ENCODE measurements around the gene PHRF1.
A peak's percentile ranks its signal among the peaks of the same experiment; 100 is the strongest.

The PHRF1 gene

DNA sequence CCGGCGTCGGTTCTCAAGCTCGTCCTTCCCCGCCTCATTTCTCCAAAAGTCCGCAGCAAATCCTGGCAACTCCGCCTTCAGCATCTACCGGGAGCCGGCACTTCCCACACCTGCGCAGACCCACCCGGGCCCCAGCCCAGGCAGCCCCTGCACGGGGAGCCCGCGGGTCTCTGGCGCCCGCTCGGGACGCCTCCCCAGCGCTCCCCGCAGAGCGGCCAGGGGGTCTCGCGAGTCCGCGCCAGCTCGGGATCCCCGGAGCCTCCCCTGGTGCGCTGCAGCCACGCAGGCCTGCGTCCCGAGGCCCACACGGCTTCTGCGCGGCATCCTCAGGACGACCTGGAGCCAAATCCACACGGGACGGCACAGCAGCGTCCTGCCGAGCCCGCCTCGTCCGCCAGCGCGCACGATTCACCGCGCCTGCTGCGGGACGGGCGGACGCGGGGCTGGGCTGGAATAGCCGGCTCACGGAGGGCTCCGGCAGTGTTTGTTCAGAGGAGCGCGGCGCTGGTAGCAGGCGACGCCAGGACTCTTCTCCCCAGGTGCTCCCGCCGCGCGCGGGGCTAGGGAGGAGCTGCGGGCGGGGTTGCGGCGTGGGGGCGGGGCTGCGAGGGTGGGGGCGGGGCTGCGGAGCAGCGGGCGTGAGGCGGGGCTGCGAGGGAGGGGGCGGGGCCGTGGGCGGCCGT is 816 bp upstream of the PHRF1 start:
- Histone ChIP-seq H3K36me3 (ENCODE audit: control insufficient read depth, insufficient read depth, low read length) (no peaks in the 10 kb centered on the region), H3K4ac (ENCODE audit: low read depth, low read length) (no peak overlapping the region), H4K5ac (ENCODE audit: low read length) (no peak overlapping the region), H3K79me2 (ENCODE audit: control insufficient read depth, insufficient read depth, low read length) (peaks cover 37% of the 10 kb centered on the region), H3K9ac (ENCODE audit: low read length) (peak overlapping the region; percentile 77), H3K4me1 (ENCODE audit: control insufficient read depth, low read depth, low read length) (peaks cover 3% of the 10 kb centered on the region), H3K23ac (ENCODE audit: low read length) (peak overlapping the region; percentile 72), H2AK5ac (ENCODE audit: low read length) (no peak overlapping the region), H4K8ac (ENCODE audit: low read depth, low read length) (no peak overlapping the region), H3K4me2 (ENCODE audit: low read length) (peak overlapping the region; percentile 75), H3K27ac (ENCODE audit: low read depth, low read length) (peak overlapping the region; percentile 42), H3K79me1 (ENCODE audit: low read length) (peaks cover 8% of the 10 kb centered on the region), H3K18ac (ENCODE audit: low read length) (peak overlapping the region; percentile 29), H3K4me3 (ENCODE audit: low read length) (peak overlapping the region; percentile 28), H2BK5ac (ENCODE audit: low read length) (no peak overlapping the region), H3K27me3 (ENCODE audit: insufficient read depth, low read length, poor library complexity) (peaks cover 7% of the 10 kb centered on the region), H2BK15ac (replicated peaks; ENCODE audit: low read depth) (no peak overlapping the region), H3K56ac (ENCODE audit: low read length) (peak overlapping the region; percentile 91), H2BK120ac (ENCODE audit: low read depth, low read length) (no peak overlapping the region)
- WGBS (ENCODE audit: extremely low coverage, insufficient coverage, low lambda C conversion rate) = no CpG with 5 or more reads among the region's 81 CpGs
- peak; percentile 69 for DNase-seq

DNA sequence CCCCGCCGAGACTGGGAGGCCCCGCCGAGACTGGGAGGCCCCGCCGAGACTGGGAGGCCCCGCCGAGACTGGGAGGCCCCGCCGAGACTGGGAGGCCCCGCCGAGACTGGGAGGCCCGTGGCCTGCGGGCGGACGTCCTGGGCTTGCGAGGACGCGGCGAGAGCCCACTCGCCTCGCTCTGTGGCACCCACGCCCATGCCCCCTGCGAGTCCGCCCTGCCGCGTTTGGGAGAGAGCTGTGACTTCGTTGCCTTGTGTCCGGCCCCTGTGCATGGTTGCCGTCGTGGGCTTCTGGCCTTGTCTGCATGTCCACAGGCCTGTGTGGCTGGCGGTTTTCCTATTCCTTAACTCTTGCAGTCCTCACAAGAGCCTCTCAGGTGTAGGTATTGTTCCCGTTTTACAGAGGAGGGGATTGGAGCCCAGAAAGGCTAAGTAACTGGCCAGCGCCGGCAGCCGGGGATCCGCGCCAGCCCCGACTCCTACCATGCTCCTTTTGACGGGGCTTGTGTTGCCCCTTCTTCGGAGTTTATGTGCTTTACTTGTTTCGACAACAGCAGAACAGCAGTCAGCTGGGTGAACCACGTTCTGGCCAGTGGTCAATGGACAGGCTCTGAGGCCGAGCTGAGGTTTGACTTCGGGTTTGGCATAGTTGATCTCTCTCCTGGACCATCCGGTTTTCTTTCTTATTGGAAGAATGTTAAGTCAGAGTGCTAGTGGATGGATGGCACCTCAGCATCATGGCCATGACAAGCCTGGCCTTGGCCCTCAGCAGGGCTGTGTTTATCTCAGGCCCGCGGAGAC is 741 bp downstream of the PHRF1 start:
- Histone ChIP-seq H3K18ac (ENCODE audit: low read length) (no peak overlapping the region), H2BK5ac (ENCODE audit: low read length) (no peak overlapping the region), H3K23ac (ENCODE audit: low read length) (no peak overlapping the region), H3K4ac (ENCODE audit: low read depth, low read length) (no peak overlapping the region), H3K36me3 (ENCODE audit: control insufficient read depth, insufficient read depth, low read length) (peaks cover 3% of the 10 kb centered on the region), H4K8ac (ENCODE audit: low read depth, low read length) (no peak overlapping the region), H3K27ac (ENCODE audit: low read depth, low read length) (no peak overlapping the region), H3K79me1 (ENCODE audit: low read length) (peaks cover 17% of the 10 kb centered on the region), H3K27me3 (ENCODE audit: insufficient read depth, low read length, poor library complexity) (peaks cover 7% of the 10 kb centered on the region), H2AK5ac (ENCODE audit: low read length) (no peak overlapping the region), H3K4me1 (ENCODE audit: control insufficient read depth, low read depth, low read length) (peaks cover 3% of the 10 kb centered on the region), H3K79me2 (ENCODE audit: control insufficient read depth, insufficient read depth, low read length) (peaks cover 49% of the 10 kb centered on the region), H3K9ac (ENCODE audit: low read length) (peak overlapping the region; percentile 95), H2BK120ac (ENCODE audit: low read depth, low read length) (no peak overlapping the region), H3K4me2 (ENCODE audit: low read length) (peak overlapping the region; percentile 88), H3K56ac (ENCODE audit: low read length) (peak overlapping the region; percentile 95), H2BK15ac (replicated peaks; ENCODE audit: low read depth) (no peak overlapping the region), H3K4me3 (ENCODE audit: low read length) (peak overlapping the region; percentile 87), H4K5ac (ENCODE audit: low read length) (no peak overlapping the region)
- no CpG with 5 or more reads among the region's 48 CpGs for WGBS (ENCODE audit: extremely low coverage, insufficient coverage, low lambda C conversion rate)
- DNase-seq = no peak

DNA sequence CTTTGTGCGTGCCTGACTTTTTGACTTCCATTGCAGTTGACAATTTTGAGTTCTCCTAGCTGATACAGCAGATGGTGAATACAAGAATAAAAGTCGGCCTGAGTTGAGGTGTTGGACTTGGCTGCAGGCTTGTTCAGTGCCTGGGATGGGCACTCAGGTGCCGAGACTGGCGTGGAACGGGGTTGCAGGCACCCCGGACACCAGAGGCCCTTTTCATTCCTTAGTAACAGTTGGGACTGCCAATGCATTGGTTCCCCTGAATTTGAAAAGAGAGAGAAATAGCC is 1.3 kb downstream of the PHRF1 start:
- H2BK15ac ChIP-seq (replicated peaks; ENCODE audit: low read depth) = no peak overlapping the region
- H4K8ac ChIP-seq (ENCODE audit: low read depth, low read length) = no peak overlapping the region
- no peak overlapping the region for H2BK5ac ChIP-seq (ENCODE audit: low read length)
- H4K5ac ChIP-seq (ENCODE audit: low read length) = no peak overlapping the region
- no peak overlapping the region for H2AK5ac ChIP-seq (ENCODE audit: low read length)
- peaks cover 3% of the 10 kb centered on the region for H3K36me3 ChIP-seq (ENCODE audit: control insufficient read depth, insufficient read depth, low read length)
- no CpG with 5 or more reads among the region's 6 CpGs for WGBS (ENCODE audit: extremely low coverage, insufficient coverage, low lambda C conversion rate)
- H3K23ac ChIP-seq (ENCODE audit: low read length) = no peak overlapping the region
- peaks cover 3% of the 10 kb centered on the region for H3K4me1 ChIP-seq (ENCODE audit: control insufficient read depth, low read depth, low read length)
- no peak for DNase-seq
- peak overlapping the region; percentile 95 for H3K56ac ChIP-seq (ENCODE audit: low read length)
- no peak overlapping the region for H3K4ac ChIP-seq (ENCODE audit: low read depth, low read length)
- H3K79me1 ChIP-seq (ENCODE audit: low read length) = peaks cover 17% of the 10 kb centered on the region
- H3K27me3 ChIP-seq (ENCODE audit: insufficient read depth, low read length, poor library complexity) = peaks cover 7% of the 10 kb centered on the region
- no peak overlapping the region for H2BK120ac ChIP-seq (ENCODE audit: low read depth, low read length)
- H3K27ac ChIP-seq (ENCODE audit: low read depth, low read length) = no peak overlapping the region
- peak overlapping the region; percentile 95 for H3K9ac ChIP-seq (ENCODE audit: low read length)
- no peak overlapping the region for H3K18ac ChIP-seq (ENCODE audit: low read length)
- H3K4me2 ChIP-seq (ENCODE audit: low read length) = peak overlapping the region; percentile 88
- H3K79me2 ChIP-seq (ENCODE audit: control insufficient read depth, insufficient read depth, low read length) = peaks cover 49% of the 10 kb centered on the region
- H3K4me3 ChIP-seq (ENCODE audit: low read length) = peak overlapping the region; percentile 1

DNA sequence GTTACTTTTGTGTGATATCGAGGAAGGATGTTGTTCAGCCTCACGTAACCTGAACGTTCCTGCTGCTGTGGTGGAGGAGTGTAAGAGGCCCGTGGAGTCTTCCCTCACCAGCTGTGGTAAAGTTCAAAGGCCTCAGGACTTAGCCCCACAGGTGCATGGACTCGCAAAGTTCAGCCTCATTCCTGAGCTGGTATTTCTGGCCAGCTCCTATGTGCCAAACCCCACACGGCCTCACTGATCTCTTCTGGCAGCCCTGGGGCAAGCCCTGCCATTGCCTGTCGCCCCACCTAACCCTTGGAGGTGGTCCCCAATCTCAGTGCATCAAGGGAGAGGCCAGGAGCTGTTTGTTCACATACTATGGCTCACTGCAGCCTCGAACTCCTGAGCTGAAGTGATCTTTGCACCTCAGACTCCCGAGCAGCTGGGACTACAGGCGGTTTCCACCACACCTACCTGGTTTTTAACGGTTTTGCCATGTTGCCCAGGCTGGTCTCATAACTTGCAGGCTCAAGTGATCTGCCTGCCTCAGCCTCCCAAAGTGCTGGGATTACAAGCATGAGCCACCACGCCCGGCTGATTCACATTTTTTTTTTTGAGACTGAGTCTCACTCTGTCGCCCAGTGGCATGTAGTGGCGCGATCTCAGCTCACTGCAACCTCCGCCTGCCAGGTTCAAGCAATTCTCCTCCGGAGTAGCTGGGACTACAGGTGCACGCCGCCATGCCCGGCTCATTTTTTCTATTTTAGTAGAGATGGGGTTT is 2.2 kb downstream of the PHRF1 start:
- Histone ChIP-seq H2BK5ac (ENCODE audit: low read length) (no peak overlapping the region), H4K5ac (ENCODE audit: low read length) (no peak overlapping the region), H3K9ac (ENCODE audit: low read length) (peak overlapping the region; percentile 95), H3K36me3 (ENCODE audit: control insufficient read depth, insufficient read depth, low read length) (peaks cover 4% of the 10 kb centered on the region), H3K79me2 (ENCODE audit: control insufficient read depth, insufficient read depth, low read length) (peaks cover 49% of the 10 kb centered on the region), H3K56ac (ENCODE audit: low read length) (peak overlapping the region; percentile 7), H3K27ac (ENCODE audit: low read depth, low read length) (no peak overlapping the region), H3K23ac (ENCODE audit: low read length) (no peak overlapping the region), H4K8ac (ENCODE audit: low read depth, low read length) (no peak overlapping the region), H3K4me3 (ENCODE audit: low read length) (no peak overlapping the region), H2BK15ac (replicated peaks; ENCODE audit: low read depth) (no peak overlapping the region), H3K4ac (ENCODE audit: low read depth, low read length) (no peak overlapping the region), H3K27me3 (ENCODE audit: insufficient read depth, low read length, poor library complexity) (peaks cover 7% of the 10 kb centered on the region), H3K18ac (ENCODE audit: low read length) (no peak overlapping the region), H3K4me2 (ENCODE audit: low read length) (no peak overlapping the region), H2BK120ac (ENCODE audit: low read depth, low read length) (no peak overlapping the region), H3K4me1 (ENCODE audit: control insufficient read depth, low read depth, low read length) (peaks cover 3% of the 10 kb centered on the region), H3K79me1 (ENCODE audit: low read length) (peaks cover 18% of the 10 kb centered on the region), H2AK5ac (ENCODE audit: low read length) (no peak overlapping the region)
- no peak for DNase-seq
- no CpG with 5 or more reads among the region's 21 CpGs for WGBS (ENCODE audit: extremely low coverage, insufficient coverage, low lambda C conversion rate)

DNA sequence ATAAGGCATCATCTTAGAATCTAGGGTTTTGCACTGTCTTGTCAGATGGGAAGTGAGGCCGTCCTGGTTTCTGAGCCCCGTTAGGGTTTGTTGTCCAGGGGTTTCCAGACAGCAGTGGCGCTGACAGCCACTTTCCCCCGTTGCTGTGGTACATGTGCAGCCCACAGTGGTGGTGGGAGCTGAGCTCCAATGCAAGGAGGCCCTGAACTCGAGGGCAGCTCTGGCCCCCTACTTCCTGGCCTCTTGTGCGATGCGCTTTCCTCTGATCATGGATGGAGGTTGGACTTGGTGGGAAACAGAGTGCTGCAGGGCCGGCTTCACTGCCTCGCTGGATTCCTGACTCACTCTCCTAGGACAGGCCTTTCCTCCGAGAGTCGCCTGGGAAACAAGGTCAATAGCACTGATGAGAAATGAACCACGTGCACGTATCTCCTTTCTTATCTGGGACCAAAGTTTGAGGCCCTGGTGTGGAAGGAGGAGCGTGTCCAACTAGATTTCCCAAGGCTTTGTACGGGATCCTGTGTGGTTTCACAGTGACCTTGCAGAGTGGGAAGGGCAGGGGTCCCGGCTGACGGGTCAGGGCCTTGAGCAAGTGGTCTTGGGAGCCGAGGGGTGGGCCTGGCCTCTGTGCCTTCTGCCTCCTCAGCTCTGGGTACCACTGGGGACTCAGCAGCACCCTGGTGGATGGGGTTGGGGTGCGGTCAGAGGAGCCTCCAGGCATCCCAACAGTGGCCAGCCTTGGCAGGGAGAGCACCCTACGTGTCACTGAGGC is 3.7 kb downstream of the PHRF1 start:
- H3K27me3 ChIP-seq (ENCODE audit: insufficient read depth, low read length, poor library complexity) = peaks cover 2% of the 10 kb centered on the region
- no peak overlapping the region for H2BK15ac ChIP-seq (replicated peaks; ENCODE audit: low read depth)
- H3K4ac ChIP-seq (ENCODE audit: low read depth, low read length) = no peak overlapping the region
- H3K18ac ChIP-seq (ENCODE audit: low read length) = no peak overlapping the region
- peaks cover 9% of the 10 kb centered on the region for H3K36me3 ChIP-seq (ENCODE audit: control insufficient read depth, insufficient read depth, low read length)
- no peak overlapping the region for H3K27ac ChIP-seq (ENCODE audit: low read depth, low read length)
- no peak overlapping the region for H4K8ac ChIP-seq (ENCODE audit: low read depth, low read length)
- H4K5ac ChIP-seq (ENCODE audit: low read length) = no peak overlapping the region
- no peak overlapping the region for H2BK120ac ChIP-seq (ENCODE audit: low read depth, low read length)
- H2AK5ac ChIP-seq (ENCODE audit: low read length) = no peak overlapping the region
- H3K79me2 ChIP-seq (ENCODE audit: control insufficient read depth, insufficient read depth, low read length) = peaks cover 49% of the 10 kb centered on the region
- H3K9ac ChIP-seq (ENCODE audit: low read length) = no peak overlapping the region
- peaks cover 21% of the 10 kb centered on the region for H3K79me1 ChIP-seq (ENCODE audit: low read length)
- no peak overlapping the region for H3K23ac ChIP-seq (ENCODE audit: low read length)
- no peak for DNase-seq
- no peak overlapping the region for H3K4me2 ChIP-seq (ENCODE audit: low read length)
- no peak overlapping the region for H2BK5ac ChIP-seq (ENCODE audit: low read length)
- H3K4me1 ChIP-seq (ENCODE audit: control insufficient read depth, low read depth, low read length) = peaks cover 3% of the 10 kb centered on the region
- H3K4me3 ChIP-seq (ENCODE audit: low read length) = no peak overlapping the region
- no CpG with 5 or more reads among the region's 20 CpGs for WGBS (ENCODE audit: extremely low coverage, insufficient coverage, low lambda C conversion rate)
- no peak overlapping the region for H3K56ac ChIP-seq (ENCODE audit: low read length)
